Measurements from ENCODE around the gene ARMH4.

- TF ChIP-seq CTCF (IDR thresholded peaks at IDR 0.05) (no peak), EP300 (IDR thresholded peaks at IDR 0.05) (no peak), POLR2A (IDR thresholded peaks at IDR 0.05) (no peak)
These were observed 69.4 kb downstream of the ARMH4 start for GRCh38 chr14:58082491-58083098.

All from ovary (tissue), 3 donors.